Measurements from ENCODE around the gene USP47.

The USP47 gene

GRCh38 chr11:12006552-12007229, 164.9 kb downstream of the USP47 start:
- FAIRE-seq: no peak

GRCh38 chr11:12007230-12007593, 165.4 kb downstream of the USP47 start:
- FAIRE-seq: no peak

GRCh38 chr11:12007769-12008737, 166.3 kb downstream of the USP47 start, which contains the start of gene DKK3:
Gene DKK3 (minus strand): TSS chr11:12008626. CDS start chr11:12008582, 44 bp downstream.
- FAIRE-seq: no peak

Measured in islet of Langerhans (tissue), 1 donor.